ENCODE measurements around the gene TRMU. TPM values are rescaled to one million over a fixed set of nuclear protein-coding genes. Genes with fewer than 3 reads are reported as not detected.
"Not testable (repeated sequence)": the region's sequence is repeated elsewhere in the genome, so short reads cannot be mapped to it uniquely, and the experiment has no call there.

The TRMU gene
- total RNA-seq, 1 donor from 2014 or later, result 34.3 TPM

DNA sequence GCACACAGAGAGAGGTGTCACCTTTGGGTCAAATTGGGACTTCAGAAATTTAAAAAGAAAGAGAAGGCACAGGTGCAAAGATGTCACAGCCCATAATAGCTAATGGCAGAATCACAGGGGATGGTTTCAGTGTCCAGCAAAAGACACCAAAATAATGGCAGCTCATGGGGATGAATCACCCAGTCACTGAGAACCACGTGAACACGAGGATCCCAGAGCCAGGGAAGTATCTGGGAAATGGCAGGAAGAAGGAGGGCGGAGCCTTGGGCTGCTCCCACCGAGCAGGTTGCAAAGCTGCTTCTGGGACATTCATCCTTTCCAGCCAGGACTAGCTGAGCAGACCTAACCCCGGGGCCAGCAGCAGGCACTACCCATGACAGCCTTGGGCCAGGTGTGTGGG lies 45.6 kb downstream of the TRMU start:
- no peak for DNase-seq (ENCODE audit: extremely low read depth, low read depth, low spot score)

DNA sequence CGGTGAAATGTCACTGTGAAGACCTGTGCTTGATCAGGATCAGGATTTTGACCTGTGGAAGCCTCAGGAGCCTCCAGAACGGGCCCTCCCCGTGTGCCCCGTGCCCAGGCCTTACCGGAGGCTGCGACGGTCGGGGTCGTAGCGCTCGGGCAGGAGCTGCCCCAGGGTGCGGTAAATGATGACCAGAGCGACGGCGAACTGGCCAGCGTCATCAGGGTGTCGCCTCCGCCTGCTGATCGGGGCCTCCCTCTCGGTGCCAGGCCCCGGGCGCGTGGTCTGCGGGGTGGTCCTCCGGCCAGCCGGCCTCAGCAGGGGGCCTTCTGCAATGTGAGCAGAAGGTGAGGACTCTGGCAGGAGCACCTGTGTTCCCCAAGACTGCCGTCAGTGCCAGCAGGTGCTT lies 46.2 kb downstream of the TRMU start:
- no peak for DNase-seq (ENCODE audit: extremely low read depth, low read depth, low spot score)

DNA sequence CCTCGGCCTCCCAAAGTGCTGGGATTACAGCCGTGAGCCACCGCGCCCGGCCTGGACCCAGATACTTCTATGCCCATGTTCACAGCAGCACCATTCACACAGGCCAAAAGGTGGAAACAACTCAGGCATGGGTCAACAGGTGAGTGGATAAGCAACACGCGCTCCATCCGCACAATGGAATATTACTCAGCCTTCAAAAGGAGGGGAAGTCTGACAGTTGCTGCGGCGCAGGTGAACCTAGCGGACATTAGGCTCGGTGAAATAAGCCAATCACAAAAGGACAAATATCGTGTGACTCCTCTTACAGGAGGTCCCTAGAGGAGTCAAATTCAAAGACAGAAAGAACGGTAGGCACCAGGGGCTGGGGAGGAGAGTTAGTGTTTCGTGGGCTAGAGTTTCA lies 47.0 kb downstream of the TRMU start:
- DNase-seq (ENCODE audit: extremely low read depth, low read depth, low spot score), result no peak

DNA sequence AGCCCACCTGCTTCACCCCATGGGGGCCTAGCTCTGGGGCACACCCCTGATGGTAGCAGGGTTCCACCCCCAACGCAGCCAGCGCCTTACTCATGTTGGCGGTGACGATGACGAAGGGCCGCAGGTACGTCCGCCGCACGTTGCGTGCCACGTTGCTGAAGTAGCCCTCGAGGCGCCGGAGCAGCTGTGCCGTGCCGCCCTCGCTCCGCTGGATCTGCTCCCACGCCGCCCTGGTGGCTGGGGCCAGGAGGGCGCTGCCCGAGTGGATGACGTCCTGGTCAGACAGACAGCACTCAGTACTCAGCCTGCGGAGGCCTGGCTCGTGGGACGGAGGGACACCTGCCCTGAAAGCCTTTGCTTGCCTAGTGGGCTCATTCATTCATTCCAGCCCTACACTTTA lies 50.8 kb downstream of the TRMU start:
- DNase-seq (ENCODE audit: extremely low read depth, low read depth, low spot score), result no peak

DNA sequence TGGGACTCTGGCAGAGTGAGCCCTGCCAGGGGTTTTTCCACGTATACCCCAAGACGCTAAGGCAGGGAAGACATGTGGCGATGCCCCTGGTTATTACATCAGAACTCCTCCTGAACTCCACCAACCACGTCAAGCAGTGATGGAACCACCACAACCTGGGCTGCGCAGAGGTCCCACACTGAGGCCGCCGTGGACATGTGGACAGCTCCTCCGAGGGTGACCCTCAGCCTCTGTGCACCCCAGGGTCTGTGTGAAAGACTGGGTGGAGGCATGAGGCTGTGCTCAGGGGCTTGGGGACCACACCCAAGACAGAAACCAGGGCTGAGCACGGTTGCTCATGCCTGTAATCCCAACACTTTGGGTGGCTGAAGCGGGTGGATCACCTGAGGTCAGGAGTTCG lies 52.2 kb downstream of the TRMU start:
- no peak for DNase-seq (ENCODE audit: extremely low read depth, low read depth, low spot score)

DNA sequence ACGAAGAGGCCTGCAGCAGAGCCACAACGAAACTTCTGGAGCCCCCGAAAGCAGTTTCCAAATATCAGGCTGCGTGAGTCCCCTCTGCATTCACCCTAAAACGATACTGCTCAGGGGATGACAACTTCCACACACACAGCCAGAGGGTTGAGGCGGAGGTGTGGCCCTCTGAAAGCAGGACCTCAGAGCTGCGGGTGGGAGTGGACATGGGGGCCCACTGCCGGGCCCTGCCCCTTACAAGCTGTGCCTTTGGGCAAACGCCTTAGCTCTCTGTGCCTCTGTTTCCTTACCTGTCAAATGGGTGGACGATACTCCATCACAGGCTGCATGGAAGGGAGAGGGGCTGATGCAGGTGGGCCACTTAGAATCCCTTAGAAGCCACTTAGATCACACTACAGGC lies 53.1 kb downstream of the TRMU start:
- no peak for DNase-seq (ENCODE audit: extremely low read depth, low read depth, low spot score)

DNA sequence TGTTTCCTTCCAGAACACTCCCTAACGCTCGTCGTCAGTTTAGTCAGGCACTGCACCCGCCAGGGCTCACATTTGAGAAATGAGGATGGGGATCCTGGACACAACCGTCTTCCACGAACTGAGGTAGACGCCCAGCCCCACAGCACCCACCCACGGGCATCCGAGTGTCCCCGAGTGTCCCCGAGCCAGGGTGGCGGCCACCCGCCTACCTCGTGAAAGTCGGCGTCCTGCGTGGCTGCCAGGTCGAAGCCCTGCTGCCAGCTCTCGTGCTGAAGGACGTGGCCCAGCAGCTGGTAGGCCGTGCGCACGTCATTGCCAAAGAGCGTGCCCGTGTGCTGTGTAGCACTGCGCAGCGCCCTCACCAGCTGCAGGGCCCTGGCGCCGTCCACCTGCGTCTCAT lies 53.6 kb downstream of the TRMU start:
- no peak for DNase-seq (ENCODE audit: extremely low read depth, low read depth, low spot score)

DNA sequence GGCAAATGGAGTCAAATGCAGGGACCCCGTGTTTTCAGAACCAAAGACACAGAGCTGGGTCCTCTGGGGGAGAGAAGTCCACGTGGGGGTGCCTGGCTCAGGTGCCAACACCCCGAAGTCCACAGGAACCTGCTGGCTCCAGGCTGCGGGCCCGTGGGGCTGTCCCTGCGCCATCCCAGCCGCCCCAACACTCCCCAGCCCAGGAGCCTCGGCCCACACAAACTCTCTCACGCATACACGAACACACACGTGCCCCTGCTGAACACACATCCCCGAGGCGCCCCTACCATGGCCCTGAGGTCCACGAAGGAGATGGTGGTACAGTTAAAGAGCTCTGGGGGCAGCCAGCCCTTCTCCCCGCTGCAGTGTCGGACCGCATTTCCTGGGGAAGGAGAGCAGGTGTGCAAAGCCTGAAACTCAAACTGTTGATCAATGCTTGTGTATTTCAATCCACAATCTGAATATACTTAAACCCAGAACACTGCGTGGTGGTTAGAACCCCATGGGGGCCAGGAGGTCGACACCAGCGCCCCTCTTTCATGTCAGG lies 54.7 kb downstream of the TRMU start:
- DNase-seq (ENCODE audit: extremely low read depth, low read depth, low spot score), result no peak

DNA sequence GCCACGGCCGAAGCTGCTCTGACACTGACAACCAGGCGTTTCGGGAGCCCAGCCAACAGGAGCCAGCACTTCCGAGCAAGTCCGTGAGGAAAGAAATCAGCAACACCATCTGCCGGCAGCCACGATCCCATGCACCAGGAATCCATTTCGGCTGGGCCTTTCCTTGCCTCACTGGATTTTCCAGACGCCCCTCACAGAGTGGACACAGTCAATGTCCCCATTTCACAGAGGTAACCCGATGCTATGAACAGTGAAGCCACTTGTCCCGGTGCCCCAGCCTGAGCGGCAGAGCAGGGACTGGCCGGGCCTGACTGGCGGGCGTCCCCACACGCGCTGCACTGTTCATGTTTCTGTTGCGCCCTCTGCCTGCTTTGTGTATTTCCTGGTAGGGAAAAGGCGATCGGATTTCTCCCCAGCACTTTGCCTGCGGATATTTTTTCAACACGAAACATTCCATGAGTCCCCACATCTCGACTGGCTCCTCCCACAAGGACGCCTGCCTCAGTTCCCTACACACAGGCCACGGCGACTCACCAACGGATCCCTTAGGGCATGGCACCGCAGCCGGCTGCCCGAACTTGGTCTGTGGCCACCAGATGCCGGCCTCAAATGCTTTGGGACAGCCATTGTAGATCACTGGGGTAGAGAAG lies 55.3 kb downstream of the TRMU start:
- DNase-seq (ENCODE audit: extremely low read depth, low read depth, low spot score), result no peak

DNA sequence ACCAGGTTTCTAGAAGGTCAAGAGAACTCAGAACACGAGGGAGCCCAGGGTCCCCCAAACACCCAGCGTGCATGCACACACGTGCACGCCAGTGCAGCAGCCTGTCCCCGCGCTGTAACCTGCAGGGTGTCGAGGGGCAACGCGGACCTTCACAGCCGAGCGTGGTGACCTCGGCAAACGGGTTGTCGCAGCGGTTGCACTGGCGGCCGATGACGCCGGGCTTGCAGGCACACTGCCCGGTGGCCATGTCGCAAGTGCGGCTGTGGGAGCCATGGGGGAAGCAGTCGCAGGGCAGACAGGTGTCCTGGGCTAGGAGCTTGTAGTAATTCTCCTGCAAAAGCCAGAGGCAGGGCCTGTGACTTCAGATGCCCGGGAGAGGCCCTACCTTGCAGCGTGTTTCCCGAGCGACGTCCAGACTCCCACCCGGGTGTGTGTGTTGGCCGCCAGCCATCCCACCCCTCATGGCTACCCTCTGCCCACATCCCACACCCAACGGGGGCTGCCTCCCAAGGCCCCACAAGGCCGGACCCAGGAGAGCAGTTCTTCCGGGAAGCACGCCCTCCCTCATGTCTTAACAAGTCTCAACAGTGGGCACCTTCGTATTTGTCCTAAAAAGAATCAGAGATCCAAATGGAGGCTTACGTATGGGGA lies 56.1 kb downstream of the TRMU start:
- DNase-seq (ENCODE audit: extremely low read depth, low read depth, low spot score), result no peak

DNA sequence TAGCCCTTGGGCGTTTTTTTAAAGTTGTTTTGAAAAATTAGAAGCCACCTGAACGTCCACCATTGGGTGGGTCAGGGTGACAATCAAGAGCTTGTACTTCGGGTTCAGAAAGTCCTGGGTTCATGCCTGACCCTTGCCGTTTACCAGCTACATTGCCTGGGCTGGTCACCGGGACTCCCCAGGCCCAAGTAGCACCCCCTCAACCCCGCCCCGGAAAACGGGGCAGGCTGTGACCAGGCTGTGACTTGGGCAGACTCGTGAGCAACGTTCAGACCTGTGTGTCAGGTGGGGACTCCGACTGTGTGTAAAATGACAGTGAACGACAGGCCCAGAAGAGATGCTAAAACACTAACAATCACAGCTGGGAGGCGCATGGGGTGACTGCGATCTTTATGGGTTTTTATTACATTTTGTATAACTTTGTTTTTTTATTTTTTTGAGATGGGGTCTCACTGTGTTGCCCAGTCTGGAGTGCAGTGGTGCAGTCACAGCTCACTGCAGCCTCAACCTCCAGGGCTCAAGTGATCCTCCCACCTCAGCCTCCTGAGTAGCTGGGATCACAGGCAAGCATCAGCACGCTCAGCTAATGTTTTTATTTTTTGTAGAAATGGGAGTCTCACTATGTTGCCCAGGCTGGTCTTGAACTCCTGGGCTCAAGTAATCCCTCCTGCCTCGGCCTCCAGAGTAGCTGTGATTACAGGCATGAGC lies 56.8 kb downstream of the TRMU start:
- no peak for DNase-seq (ENCODE audit: extremely low read depth, low read depth, low spot score)

DNA sequence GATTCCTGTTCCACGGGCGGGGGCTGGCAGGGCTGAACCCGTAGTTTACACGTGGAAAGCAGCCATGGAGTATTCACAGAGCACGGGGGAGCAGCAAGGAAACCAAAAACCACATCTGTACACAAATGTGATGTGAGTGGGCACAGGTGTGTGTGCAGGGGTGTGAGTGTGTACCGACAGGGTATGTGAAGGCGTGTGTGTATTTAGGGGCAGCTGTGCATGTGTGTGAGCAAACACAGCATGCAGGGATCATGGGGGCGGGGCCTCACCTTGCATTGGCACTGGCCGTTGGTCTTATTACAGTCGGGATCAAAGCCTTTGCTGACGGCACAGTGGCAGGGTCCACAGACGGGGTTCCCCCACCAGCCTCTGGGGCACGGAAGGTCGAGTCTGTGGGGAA lies 58.4 kb downstream of the TRMU start:
- DNase-seq (ENCODE audit: extremely low read depth, low read depth, low spot score), result no peak

DNA sequence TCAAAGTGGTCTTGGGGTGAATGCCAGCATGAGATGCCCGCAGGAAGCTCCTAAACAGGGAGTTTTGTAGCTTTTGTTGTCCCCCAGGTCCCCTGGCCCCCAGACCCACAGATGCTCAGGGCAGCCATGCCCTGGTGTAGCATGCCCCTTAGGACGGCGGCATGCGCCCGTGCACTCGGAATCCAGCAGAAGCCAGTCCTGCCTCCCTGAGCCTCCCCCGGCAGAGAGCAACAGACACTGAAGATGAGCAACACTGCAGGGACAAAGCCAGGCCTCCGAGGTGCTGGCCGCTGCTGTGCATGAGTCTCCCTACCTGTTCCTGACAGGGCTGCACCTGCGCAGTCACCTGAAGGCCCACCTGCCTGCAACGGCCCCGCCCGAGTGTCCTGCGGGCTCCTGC lies 59.1 kb downstream of the TRMU start:
- DNase-seq (ENCODE audit: extremely low read depth, low read depth, low spot score), result no peak

DNA sequence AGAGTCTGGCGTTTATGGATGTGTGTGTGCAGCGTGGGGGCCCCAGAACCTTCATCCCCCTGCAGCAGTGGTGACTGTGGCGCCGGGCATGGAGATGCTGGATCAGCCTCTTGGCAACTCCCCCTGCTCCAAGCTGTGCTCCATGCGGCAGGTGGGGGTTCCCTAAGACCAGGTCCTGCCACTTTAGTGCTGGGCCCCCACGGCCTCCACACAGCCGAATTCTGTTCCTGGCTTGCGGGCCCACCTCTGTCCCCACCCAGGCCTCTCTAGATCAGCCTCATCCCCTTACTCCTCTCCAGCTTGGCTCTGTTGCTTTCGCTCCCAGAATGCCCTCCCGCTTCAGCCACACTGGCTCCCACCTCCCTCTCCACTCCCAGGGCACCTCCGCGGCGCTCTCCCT lies 59.6 kb downstream of the TRMU start:
- no peak for DNase-seq (ENCODE audit: extremely low read depth, low read depth, low spot score)

DNA sequence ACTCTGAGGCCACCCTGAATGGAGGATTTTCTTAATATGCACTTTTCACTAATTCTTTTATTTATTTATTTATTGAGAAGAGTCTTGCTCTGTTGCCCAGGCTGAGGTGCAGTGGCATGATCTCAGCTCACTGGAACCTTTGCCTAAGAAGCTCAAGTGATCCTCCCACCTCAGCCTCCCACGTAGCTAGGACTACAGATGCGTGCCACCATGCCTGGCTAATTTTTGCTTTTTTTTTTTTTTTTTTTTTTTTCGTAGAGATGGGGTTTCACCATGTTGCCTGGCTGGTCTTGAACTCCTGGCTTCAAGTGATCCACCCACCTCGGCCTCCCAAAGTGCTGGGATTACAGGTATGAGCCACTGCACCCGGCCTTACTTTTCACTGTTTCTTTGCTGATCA lies 61.5 kb downstream of the TRMU start:
- DNase-seq (ENCODE audit: extremely low read depth, low read depth, low spot score), result not testable (repeated sequence)

DNA sequence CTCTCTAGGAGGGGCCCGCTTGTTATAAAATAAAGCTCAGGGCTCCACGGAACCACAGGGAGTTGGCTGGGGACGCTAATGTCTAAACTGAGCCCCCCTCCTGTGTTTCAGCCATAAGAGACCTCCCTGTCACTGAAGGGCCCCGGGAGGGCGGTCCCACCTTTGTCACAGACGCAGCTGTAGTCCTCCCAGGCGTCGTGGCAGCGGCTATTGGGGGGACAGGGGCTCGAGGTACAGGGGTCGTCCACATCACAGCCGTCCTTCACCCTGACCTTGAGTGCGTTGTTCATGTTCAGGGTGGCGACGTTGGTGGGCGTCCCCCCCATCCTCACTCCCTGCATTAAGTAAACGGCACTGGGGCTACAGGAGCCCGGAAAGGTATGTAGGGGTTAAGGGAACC lies 62.0 kb downstream of the TRMU start:
- no peak for DNase-seq (ENCODE audit: extremely low read depth, low read depth, low spot score)

DNA sequence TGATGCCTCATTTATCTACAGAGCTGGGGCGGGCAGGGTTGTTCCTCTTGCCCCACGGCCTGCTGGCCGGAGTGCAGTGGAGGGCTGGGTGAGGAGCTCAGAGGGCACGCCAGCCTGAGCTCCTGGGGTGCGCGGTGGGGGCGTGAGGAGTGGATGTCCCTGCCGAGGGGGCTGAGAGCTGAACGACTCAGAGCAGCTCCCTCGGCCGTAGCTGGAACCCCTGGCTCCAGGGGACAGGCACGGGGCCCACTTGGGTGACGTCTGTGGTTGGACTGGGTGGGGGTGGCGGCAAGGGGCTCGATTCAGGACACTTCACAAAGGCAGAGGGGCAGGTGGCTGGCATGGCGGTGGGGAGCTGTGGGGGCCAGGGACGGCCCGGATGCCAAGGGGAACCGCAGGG lies 62.4 kb downstream of the TRMU start:
- DNase-seq (ENCODE audit: extremely low read depth, low read depth, low spot score), result no peak

DNA sequence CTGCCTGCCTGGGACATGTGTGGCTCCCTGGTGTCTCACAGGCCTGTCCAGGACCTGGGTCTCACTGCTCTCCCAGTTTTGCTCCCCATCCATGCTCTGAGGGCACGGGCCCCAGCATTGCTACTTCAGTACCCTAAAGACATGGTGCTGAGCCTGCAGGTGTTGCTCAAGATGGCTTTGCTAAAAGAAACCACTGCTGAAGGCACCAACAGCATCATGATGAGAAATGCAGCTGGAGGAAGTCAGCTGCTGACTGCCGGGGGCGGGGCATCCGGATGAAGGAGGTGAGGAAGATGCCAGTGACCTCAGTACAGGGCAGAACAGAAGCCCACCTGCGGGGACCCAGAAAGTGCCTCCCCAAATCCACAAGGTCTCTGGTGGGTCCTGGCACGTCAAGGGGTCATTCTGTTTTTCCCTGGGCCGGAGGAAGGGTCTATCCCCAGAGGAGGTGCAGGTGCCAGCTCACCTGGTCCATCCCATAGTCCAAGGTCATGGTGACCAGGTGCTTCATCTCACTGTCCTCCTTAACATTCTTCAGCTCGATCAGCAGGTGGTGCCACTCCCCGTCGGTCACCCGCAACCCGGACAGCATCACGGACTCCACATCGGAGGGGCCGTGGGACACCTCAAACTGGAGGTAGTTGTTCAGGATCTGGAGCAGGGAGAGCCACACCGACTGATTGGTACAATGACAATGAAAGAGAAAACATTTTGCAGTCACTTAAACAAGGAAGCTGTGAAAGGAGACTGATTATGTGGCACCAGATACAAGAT lies 63.9 kb downstream of the TRMU start:
- no peak for DNase-seq (ENCODE audit: extremely low read depth, low read depth, low spot score)

DNA sequence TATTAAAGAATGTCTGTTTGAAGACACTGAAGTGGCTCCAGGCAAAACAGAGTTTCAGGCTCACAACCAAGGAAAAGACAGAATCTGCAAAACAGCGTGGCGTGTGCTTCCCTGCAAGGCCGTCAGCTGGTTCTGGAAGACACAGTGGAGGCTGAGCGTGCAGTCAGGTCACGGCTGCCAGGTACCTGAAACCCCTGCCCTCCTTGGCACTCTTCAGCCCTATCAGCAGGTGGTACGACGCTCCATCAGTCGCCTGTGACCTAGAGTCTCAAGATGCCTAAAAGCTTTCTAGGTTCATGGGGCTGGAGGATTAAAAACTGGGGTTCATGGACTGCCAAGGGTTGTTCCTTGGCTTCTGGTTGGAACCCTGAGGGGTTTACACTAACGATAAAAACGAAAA lies 65.9 kb downstream of the TRMU start:
- no peak for DNase-seq (ENCODE audit: extremely low read depth, low read depth, low spot score)

DNA sequence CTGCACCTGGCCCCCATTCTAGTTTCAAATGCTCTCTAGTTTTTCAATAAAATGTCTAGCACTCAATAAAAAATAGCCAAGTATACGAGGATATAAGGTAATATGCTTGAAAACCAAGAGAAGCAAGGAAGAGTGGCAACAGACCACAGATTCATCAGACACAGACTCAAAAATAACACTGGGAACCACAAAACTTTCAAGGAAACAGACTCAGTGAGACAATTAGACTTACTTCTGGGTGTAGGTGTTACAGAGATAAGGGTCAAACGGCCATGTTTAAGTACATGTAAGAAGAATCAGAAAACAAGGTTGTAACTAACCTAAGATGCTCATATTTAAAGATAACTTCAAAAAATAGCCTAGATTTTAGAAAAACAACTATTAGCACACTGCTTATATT lies 67.0 kb downstream of the TRMU start:
- no peak for DNase-seq (ENCODE audit: extremely low read depth, low read depth, low spot score)

DNA sequence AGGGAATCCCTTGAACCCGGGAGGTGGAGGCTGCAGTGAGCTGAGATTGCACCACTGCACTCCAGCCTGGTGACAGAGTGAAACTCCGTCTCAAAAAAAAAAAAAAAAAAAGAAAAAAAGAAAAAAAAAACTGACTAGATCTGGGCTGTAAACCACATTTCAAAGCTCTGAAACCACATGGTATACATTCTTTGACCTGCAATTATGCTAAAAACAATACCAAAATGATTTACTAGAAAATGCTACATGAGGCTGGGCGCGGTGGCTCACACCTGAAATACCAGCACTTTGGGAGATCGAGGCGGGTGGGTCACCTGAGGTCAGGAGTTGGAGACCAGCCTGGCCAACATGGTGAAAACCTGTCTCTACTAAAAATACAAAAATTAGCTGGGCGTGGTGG lies 68.4 kb downstream of the TRMU start:
- not testable (repeated sequence) for DNase-seq (ENCODE audit: extremely low read depth, low read depth, low spot score)
